Pulmonary artery endothelial cell (primary cell): Measurements from ENCODE around the gene JAK1. TPM values are rescaled to one million over a fixed set of nuclear protein-coding genes. Genes with fewer than 3 reads are reported as not detected.
A peak's percentile ranks its signal among the peaks of the same experiment; 100 is the strongest.
"Not testable (repeated sequence)": the region's sequence is repeated elsewhere in the genome, so short reads cannot be mapped to it uniquely, and the experiment has no call there.

Source experiments
- DNase-seq: peaks from one replicate; pipeline ENCODE4 v3.0.0-alpha.2; 2011; ENCODE audit warnings: low read depth, low spot score
- total RNA-seq: library from RNA; depleted of rRNA; stranded (reverse); fragments of >200 nt; gene quantifications from 2 replicates; pipeline ENCODE4 v1.2.3, GENCODE V29; 2014

Gene JAK1
- total RNA-seq, 1 donor from 2014 or later = 173 TPM

- DNase-seq = no peak
Observed at GRCh38 chr1:64839732-64840405, 126.5 kb downstream of the JAK1 start.

GRCh38 chr1:64839261-64839660 is 127.1 kb downstream of the JAK1 start:
- no peak for DNase-seq

- peak; percentile 79 for DNase-seq
Observed at GRCh38 chr1:64838486-64838885, 127.9 kb downstream of the JAK1 start.

GRCh38 chr1:64836802-64837201 is 129.5 kb downstream of the JAK1 start:
- peak; percentile 83 for DNase-seq

- no peak for DNase-seq
Observed at GRCh38 chr1:64834734-64835133, 131.6 kb downstream of the JAK1 start.

GRCh38 chr1:64830030-64830651 is 136.2 kb downstream of the JAK1 start:
- no peak for DNase-seq

- no peak for DNase-seq
Observed at GRCh38 chr1:64829411-64830029, 136.8 kb downstream of the JAK1 start.

GRCh38 chr1:64828829-64829228 is 137.5 kb downstream of the JAK1 start:
- no peak for DNase-seq

GRCh38 chr1:64826991-64827390 is 139.4 kb downstream of the JAK1 start:
- no peak for DNase-seq

GRCh38 chr1:64823691-64824476 is 142.5 kb downstream of the JAK1 start:
- peak; percentile 44 for DNase-seq

- DNase-seq = no peak
Observed at GRCh38 chr1:64822621-64823020, 143.7 kb downstream of the JAK1 start.

GRCh38 chr1:64820572-64820971 is 145.8 kb downstream of the JAK1 start:
- DNase-seq = not testable (repeated sequence)

- not testable (repeated sequence) for DNase-seq
Observed at GRCh38 chr1:64817364-64817763, 149.0 kb downstream of the JAK1 start.

- DNase-seq = no peak
Observed at GRCh38 chr1:64814427-64814826, 151.9 kb downstream of the JAK1 start.

GRCh38 chr1:64811131-64811530 is 155.2 kb downstream of the JAK1 start:
- no peak for DNase-seq

GRCh38 chr1:64810001-64810400 is 156.3 kb downstream of the JAK1 start:
- DNase-seq = no peak

GRCh38 chr1:64809309-64809708 is 157.0 kb downstream of the JAK1 start:
- DNase-seq = no peak

GRCh38 chr1:64801851-64802523 is 164.4 kb downstream of the JAK1 start:
- DNase-seq = no peak

- no peak for DNase-seq
Observed at GRCh38 chr1:64798872-64799271, 167.5 kb downstream of the JAK1 start.

- no peak for DNase-seq
Observed at GRCh38 chr1:64790832-64791487, 175.4 kb downstream of the JAK1 start.
